GM21515 (cell line): ENCODE data around the gene PTPN14.

Experiments
- ATAC-seq: cut with Tn5 transposase; IDR thresholded peaks from one replicate; pipeline ENCODE4 v1.9.1; 2021; ENCODE audit not compliant: unreplicated experiment

PTPN14 gene

GRCh38 chr1:214569357-214570004, 18.1 kb upstream of the PTPN14 start:
- no peak for ATAC-seq

DNA sequence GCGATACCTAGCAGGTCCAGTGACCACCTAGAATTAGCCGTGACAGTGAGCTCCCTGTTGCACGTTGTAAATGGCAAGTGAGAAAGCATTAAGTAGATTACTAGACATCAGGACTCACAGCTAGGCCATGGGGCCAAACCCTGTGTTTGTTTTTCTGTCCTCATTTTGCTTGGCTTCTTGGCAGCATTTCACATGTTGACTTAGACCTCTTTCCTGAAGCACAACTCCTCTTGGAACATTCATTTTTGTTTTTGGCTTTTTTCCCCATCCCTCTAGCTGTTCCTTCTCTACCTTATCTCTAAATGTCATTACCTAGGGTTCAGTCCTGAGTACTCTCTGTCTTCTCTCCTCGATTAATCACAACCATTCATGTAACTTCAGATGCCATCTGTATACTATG, 16.9 kb upstream of the PTPN14 start:
- no peak for ATAC-seq

DNA sequence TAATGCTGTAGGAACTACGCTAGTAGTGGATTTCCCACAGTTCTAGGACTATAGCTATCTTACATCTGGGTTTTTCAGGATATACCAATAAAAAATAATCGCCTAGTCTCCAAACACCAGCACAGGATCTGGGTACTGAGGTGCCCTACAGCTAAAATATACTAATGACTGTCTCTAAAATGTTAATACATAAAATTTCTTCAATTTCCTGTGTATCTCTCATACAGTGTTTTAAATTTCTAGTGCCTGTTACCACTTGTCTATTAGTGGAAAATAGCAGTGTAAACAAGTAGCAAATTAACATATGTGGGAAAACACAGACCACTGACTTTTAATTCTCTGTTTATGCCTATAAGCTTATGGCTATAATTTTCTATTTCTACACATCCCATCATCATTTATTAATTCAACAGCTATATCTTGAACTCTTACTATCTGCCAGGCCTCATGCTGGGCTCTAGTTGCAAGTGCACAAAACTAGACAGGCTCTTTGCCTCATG, 16.1 kb upstream of the PTPN14 start:
- ATAC-seq, result no peak

GRCh38 chr1:214566158-214567104, 15.0 kb upstream of the PTPN14 start:
- ATAC-seq, result no peak

- ATAC-seq, result no peak
Measured at GRCh38 chr1:214565310-214565709, 13.9 kb upstream of the PTPN14 start.

DNA sequence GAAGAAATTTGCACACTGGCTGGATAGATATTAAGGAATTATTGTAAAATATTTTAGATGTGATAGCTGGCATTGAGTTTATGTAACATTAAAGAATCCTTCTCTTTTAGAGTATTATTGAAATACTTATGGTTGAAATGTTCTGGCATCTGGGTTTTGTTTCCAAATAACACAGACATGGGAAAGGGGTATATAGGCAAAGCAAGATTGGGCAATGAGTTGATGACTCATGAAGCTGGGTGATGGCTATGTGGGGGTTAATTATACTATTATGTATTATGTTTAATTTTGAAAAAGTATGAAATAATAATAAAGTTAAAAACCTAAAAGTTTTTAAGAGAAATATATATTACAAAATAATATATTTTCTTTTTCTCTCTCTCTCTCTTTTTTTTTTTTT, 12.5 kb upstream of the PTPN14 start:
- no peak for ATAC-seq

GRCh38 chr1:214557952-214558735, 6.7 kb upstream of the PTPN14 start:
- ATAC-seq, result no peak

DNA sequence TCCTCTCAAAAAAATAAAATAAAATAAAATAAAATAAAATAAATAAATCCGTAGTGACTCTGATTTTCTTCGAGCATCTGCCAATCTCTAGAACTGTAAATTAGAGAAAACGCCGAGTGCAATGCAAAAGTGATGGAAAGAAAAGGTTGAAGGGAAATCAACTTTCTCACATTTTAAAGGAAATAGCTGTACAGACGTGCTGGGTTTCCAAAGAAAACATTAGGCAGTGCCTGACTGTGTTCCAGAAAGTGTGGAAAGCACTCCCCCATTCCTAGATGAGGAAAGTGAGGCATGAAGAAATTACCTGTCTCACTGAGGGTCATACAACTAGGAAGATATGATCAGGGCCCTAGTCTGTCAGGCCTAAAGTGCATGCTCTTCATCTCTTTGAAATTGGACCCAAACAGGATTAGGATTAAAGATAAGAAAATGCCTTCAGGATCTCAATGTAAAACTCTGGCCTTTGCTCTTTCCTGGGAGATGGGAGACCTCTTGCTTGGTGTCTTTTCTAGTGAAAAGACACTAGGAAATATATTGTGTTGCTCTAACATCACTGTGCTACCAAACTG, 1.8 kb upstream of the PTPN14 start:
- ATAC-seq, result no peak

DNA sequence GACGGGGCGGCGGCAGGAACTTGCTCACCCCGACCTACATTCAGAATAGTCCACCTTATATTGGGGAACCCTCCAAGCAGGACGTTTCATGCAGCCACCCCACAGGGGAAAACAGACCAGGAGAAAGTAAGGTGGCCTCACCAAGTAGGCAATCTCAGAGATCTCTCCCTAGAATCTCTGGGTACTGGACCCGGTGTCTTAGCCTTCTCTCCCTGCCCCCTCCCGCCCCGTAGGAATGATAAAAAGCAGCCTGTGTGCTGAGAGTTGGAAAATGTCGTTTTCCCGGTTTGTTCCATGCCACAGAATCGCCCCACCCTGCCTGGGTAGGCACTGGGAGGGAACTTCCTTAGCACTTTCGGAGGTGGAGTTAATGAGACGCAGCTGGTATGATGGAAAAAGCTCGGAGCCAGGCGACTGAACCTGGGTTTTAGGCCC, 789 bp upstream of the PTPN14 start:
- no peak for ATAC-seq

DNA sequence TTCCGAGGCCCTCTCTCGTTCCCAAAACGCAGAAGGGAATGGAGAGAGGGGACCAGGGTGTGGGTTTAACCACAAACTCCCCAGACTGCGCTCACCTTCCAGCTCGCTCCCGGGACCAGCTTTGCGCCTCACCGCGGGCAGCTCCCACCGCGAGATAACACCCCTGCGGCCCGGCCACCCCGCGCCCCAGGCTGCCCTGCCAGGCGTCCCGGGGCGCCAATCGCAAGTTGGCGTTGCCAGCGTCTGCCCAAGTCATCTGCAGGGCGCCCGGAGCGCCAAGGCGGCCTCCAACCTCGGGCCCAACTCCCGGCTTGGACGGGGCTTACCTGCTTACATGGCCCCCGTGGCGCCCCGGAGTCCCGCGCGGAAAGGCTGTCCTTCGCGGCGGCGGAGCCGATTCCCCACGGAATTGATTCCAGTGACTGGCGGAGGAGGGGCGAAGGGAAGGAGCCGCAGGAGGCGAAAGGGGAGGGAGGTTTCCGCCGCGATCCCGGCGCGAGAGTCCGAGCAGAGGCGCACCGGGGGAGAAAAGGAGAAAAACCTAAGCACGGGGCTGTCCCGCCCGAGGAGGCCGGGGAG, 456 bp downstream of the PTPN14 start:
- ATAC-seq, result no peak

DNA sequence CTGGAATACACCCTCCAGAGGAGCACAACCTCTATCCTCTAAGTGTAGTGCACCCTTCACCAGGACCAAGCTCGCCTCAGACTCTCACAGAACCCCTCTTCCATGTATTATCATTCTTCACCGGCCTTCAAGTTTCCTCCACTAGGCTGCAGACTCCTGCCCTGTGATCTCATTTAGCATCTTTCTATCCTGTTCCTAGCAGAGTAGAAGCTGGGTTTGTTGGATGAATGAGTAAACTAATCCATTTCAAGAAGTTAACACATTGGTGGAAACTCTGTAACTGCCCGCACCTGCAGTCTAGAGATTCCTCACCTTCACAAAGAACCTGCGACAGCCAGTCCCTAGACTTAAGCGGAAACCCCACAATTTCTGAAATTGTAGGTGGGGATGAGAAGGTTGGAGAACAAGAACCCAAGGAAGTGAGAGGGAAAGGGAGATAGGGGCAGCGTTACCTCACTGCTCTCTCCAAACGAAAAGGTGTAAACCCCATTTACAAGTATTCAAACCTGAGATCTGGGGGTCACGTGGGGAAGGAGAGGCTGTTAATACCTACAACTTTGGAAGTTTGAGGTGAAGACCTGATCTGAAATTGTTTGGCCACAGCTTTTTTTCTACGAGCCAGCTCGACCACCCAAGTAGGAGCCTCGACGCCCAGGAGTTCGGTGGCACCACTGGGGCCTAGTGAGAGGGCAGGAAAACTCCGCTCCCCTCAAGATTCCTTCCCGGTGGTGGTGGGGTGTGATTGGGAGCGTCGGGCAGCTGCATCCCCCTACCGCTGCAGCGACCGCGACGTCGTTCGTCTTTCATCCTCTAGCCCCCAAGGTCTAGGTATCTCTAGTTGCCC, 1.2 kb downstream of the PTPN14 start:
- ATAC-seq, result no peak

DNA sequence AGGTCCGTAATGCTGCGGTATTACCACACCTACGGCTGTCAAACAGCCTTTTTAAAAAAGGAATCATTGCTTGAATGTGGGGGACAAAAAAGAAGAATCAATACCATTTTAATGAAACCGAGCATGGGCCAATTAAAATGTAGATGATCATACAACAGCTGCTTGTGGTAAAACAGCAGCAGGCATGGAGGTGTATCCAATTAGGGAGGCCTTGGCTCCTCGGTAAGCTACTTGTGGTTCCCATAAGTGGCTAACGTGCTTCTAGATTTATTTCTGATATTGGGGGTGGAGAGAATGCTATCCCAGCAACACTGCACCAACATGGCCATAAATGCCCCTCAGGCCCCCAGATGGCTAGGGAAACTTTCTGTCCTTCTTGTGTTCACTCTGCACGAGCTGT, 1.8 kb downstream of the PTPN14 start:
- ATAC-seq, result no peak

DNA sequence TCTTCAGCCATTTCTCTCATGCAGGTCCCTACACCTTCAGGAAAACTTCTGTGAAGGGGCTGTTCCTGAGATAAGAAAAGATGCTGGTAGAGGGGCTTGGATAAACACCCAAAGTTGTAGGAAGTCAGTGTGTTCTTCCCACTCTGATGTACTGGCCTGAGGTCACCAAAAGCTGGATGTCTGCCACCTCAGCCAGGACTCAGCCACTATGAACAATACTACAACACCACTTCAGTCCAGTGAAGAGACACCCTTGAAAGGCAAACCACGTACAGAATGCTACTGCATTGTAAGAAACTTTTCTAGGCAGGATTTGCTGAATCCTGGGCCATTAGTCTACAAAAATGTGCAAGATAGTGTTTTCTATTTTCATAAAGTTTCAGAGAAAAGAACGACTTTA, 2.4 kb downstream of the PTPN14 start:
- no peak for ATAC-seq

DNA sequence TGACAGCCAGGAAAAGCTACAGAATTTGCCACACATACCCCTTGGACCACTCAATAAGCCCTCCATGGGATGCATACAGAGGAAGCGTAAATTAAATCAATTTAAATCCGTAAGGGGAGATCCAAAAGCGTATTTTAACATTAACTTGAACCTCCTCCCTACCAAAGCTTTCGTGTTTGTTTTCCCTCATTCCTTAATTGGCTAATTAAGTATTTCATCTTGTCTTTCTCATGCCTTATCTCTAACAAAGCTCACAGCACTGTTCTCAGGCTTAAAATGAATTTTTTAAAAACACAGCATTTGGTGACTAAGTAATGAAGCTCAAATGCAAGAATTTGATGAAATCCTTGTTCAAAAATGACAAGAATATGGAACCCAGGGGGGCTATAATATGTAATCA, 3.1 kb downstream of the PTPN14 start:
- no peak for ATAC-seq

- ATAC-seq, result no peak
Measured at GRCh38 chr1:214547747-214548146, 3.7 kb downstream of the PTPN14 start.

- no peak for ATAC-seq
Measured at GRCh38 chr1:214546886-214547641, 4.3 kb downstream of the PTPN14 start.

DNA sequence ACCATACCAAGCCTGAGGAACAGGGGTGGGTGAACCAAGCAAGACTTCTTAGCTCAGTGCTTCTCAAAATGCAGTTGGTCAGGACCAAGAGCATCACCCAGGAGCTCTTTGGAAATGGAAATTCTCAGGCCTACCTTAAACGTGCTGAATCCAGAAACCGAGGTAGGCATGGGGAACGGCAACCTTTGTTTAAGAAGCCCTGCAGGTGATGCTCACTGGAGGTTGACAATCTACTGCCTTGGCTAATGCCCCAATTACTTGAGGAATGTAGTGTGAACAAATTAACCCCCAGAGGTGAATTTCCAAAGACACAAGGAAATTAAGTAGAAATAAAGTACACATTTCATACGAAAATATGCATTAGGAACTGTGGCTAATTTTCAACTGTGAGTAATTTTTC, 5.3 kb downstream of the PTPN14 start:
- ATAC-seq, result no peak

GRCh38 chr1:214545293-214545692, 6.1 kb downstream of the PTPN14 start:
- ATAC-seq, result no peak

DNA sequence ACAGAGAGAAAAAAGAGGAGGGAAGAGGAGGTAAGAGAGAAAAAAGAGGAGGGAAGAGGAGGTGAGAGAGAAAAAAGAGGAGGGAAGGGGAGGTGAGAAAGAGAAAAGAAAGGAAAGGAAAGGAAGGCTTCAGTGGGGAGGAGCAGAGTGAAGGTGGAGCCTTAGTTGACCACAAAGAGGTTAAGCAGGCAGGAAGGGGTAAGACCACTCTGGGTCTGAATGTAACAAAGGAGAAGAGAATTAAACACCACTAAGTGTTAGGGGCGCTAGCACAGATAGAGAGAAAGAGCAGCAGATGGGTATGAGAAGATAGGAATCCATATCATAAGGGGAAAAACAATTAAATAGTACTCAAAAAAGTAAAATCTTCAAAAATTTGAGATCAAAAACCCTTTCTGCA, 6.6 kb downstream of the PTPN14 start:
- ATAC-seq, result no peak
